Measurements from ENCODE around the gene EGFL8. TPM values are rescaled to one million over a fixed set of nuclear protein-coding genes. Genes with fewer than 3 reads are reported as not detected.

The EGFL8 gene
- total and polyA plus RNA-seq, 2 of the 8 experiments (the other 6 are each of a cell fraction or from before 2014, with no cell fraction given) = 5.0 to 9.2 TPM

GRCh38 chr6:32117461-32117860, 46.9 kb upstream of the EGFL8 start:
- no peak overlapping the region for H2BK120ac ChIP-seq (replicated peaks; ENCODE audit: low read depth, low read length)
- H3K4me1 ChIP-seq (replicated peaks in 1 of 4; ENCODE audit: control insufficient read depth in 3 of 4, insufficient read depth in 4 of 4, low read length in 3 of 4) = peaks cover 0 to 5% (median under 1%) of the 10 kb centered on the region in 4 experiments; a peak in 3 of 7 replicates
- H4K20me1 ChIP-seq (replicated peaks in 1 of 2; ENCODE audit: control insufficient read depth in 1 of 2, insufficient read depth in 2 of 2, low read length in 2 of 2) = peaks cover 5 to 7% of the 10 kb centered on the region in 2 experiments
- H3K27me3 ChIP-seq (replicated peaks in 1 of 4; ENCODE audit: control insufficient read depth in 3 of 4, extremely low read depth in 1 of 4, insufficient read depth in 3 of 4, low read length in 3 of 4) = no peaks in the 10 kb centered on the region
- H2BK12ac ChIP-seq (ENCODE audit: low read depth, low read length) = no peak overlapping the region
- H4K91ac ChIP-seq (replicated peaks; ENCODE audit: insufficient read length, low read length) = no peak overlapping the region
- H2BK15ac ChIP-seq (ENCODE audit: low read length) = no peak overlapping the region
- no peak overlapping the region for H3K4ac ChIP-seq (replicated peaks; ENCODE audit: insufficient read length, low read depth, low read length)
- H3K4me3 ChIP-seq (ENCODE audit: extremely low read depth in 1 of 4, insufficient read depth in 2 of 4, low read depth in 3 of 4, low read length in 4 of 4) = no peak overlapping the region
- POLR2A ChIA-PET (ENCODE audit: partially characterized antibody) = interaction anchor here (1.1 to 3.0 kb wide), 10 partner anchors 9 to 78 kb away, joined by 3 to 21 read pairs (median 7); partner anchors contain the start of genes AGPAT1, ATF6B, FKBPL and GPSM3
- no peak overlapping the region for H3K23ac ChIP-seq (ENCODE audit: insufficient read length)
- H4K5ac ChIP-seq (ENCODE audit: insufficient read length, low read depth, low read length) = no peak overlapping the region
- no peak overlapping the region for H2BK5ac ChIP-seq (ENCODE audit: low read depth, low read length)
- DNase-seq (ENCODE audit: low read depth in 1 of 2, low spot score in 2 of 2) = no peak
- TF ChIP-seq YY1 (IDR thresholded peaks at IDR 0.05; ENCODE audit: low read depth, low read length) = no peak
- no peak for TF ChIP-seq BRCA1 (IDR thresholded peaks at IDR 0.05; ENCODE audit: low read depth, low read length)
- TF ChIP-seq POLR2A (IDR thresholded peaks at IDR 0.05; ENCODE audit: control extremely low read depth in 1 of 2, low read depth in 2 of 2, low read length in 2 of 2) = no peak
- TF ChIP-seq ATF3 (IDR thresholded peaks at IDR 0.05; ENCODE audit: insufficient read depth, low read depth, low read length) = no peak
- TF ChIP-seq EGR1 (IDR thresholded peaks at IDR 0.05; ENCODE audit: borderline replicate concordance, low read depth, low read length) = no peak
- TF ChIP-seq RFX5 (IDR thresholded peaks at IDR 0.05; ENCODE audit: borderline replicate concordance, low read depth, low read length) = no peak
- TF ChIP-seq KDM1A (IDR thresholded peaks at IDR 0.05; ENCODE audit: borderline replicate concordance, low read length) = no peak
- no peak for TF ChIP-seq CREB1 (IDR thresholded peaks at IDR 0.05)
- TF ChIP-seq CEBPB (IDR thresholded peaks at IDR 0.05; ENCODE audit: low read depth, low read length) = no peak
- TF ChIP-seq BACH1 (IDR thresholded peaks at IDR 0.05; ENCODE audit: low read length) = no peak
- no peak overlapping the region for H3K14ac ChIP-seq (ENCODE audit: insufficient read length)
- CTCF ChIA-PET (ENCODE audit: partially characterized antibody) = interaction anchor here (0.6 to 6.1 kb wide), 30 partner anchors 9 to 466 kb away, joined by 3 to 76 read pairs (median 8); partner anchors contain the start of genes ATF6B, EGFL8, FKBPL and PBX2
- no peak for FAIRE-seq
- no peaks in the 10 kb centered on the region for H3K9me3 ChIP-seq (ENCODE audit: insufficient read depth in 2 of 2, low read depth in 1 of 2, low read length in 1 of 2)
- no peaks in the 10 kb centered on the region for H3K79me1 ChIP-seq (ENCODE audit: low read depth, low read length)
- H2AK5ac ChIP-seq (ENCODE audit: low read depth, low read length) = no peak overlapping the region
- H2AFZ ChIP-seq (ENCODE audit: low read length) = no peak overlapping the region
- peaks cover 9 to 30% (median 16%) of the 10 kb centered on the region in 4 experiments; a peak in 6 of 8 replicates for H3K36me3 ChIP-seq (ENCODE audit: control insufficient read depth in 2 of 4, insufficient read depth in 4 of 4, low read length in 3 of 4)
- H4K8ac ChIP-seq (ENCODE audit: extremely low read depth, insufficient read depth, low read length) = no peak overlapping the region
- 78% methylated on average over 8 of the region's 9 CpGs; no CpG with 5 or more reads in 1 of the 2 experiments for WGBS, 2 experiments (ENCODE audit: extremely low coverage in 1 of 2, insufficient coverage in 1 of 2, insufficient read length in 1 of 2, insufficient replicate concordance in 2 of 2, low coverage in 1 of 2, low lambda C conversion rate in 2 of 2, missing lambda C conversion rate in 1 of 2)
- H3K23me2 ChIP-seq (ENCODE audit: low read depth, low read length) = no peaks in the 10 kb centered on the region
- no peaks in the 10 kb centered on the region for H3K79me2 ChIP-seq (ENCODE audit: control insufficient read depth in 1 of 2, insufficient read depth in 2 of 2, low read length in 2 of 2)
- no peak overlapping the region for H3K4me2 ChIP-seq (ENCODE audit: insufficient read depth in 1 of 2, low read depth in 2 of 2, low read length in 2 of 2)
- H2BK20ac ChIP-seq (ENCODE audit: low read length) = no peak overlapping the region
- no peak overlapping the region for H3K18ac ChIP-seq (ENCODE audit: extremely low read depth, low read length)
- no peak overlapping the region for H3K56ac ChIP-seq (replicated peaks; ENCODE audit: insufficient read length, low read depth, low read length)
- no peak overlapping the region for H3K27ac ChIP-seq (ENCODE audit: low read depth, low read length)
- H3K9ac ChIP-seq (replicated peaks in 1 of 4; ENCODE audit: extremely low read depth in 1 of 4, low read depth in 3 of 4, low read length in 3 of 4) = no peak overlapping the region

Measured in H1 (cell line).